Gastroesophageal sphincter (tissue), 3 donors: Measurements from ENCODE around the gene DOCK9.

Experiments used
- CTCF ChIP-seq, 4 experiments: fragments of 200-600 bp in 2 of 4; fragments of 450-650 bp in 2 of 4; sonication (generic) in 1 of 4; IDR thresholded peaks; one replicate each; pipeline ENCODE4 v1.5.1; 2017 to 2019; ENCODE audit warnings: antibody characterized with exemption in 4 of 4, mild to moderate bottlenecking in 2 of 4, moderate library complexity in 2 of 4
- EP300 ChIP-seq: sonication (generic); formaldehyde crosslinking; IDR thresholded peaks from one replicate; pipeline ENCODE4 v1.6.1; 2017; ENCODE audit warnings: antibody characterized with exemption, mild to moderate bottlenecking
- POLR2A ChIP-seq, 2 donors: fragments of 450-650 bp; IDR thresholded peaks; one replicate each; pipeline ENCODE4 v1.6.1; 2017; ENCODE audit warnings: antibody characterized with exemption in 2 of 2, mild to moderate bottlenecking in 2 of 2, moderate library complexity in 1 of 2
- POLR2AphosphoS5 ChIP-seq: sonication (generic); formaldehyde crosslinking; IDR thresholded peaks from one replicate; pipeline ENCODE4 v1.6.1; 2017; ENCODE audit warnings: antibody characterized with exemption

GRCh38 chr13:98897706-98898105, 80.2 kb downstream of the DOCK9 start:
- no peak for TF ChIP-seq CTCF (IDR thresholded peaks at IDR 0.05)
- no peak for TF ChIP-seq POLR2A (IDR thresholded peaks at IDR 0.05)
- TF ChIP-seq POLR2AphosphoS5, result no peak
- TF ChIP-seq EP300, result no peak
